HepG2 (cell line): ENCODE results near the gene GPC6. TPM values are rescaled to one million over a fixed set of nuclear protein-coding genes. Genes with fewer than 3 reads are reported as not detected.

ENCODE experiments used
- ATAC-seq: fragments of 200-7000 bp; cut with Tn5 transposase; 3 replicates; pipeline ENCODE4 v1.9.1; 2020; ENCODE audit warnings: mild to moderate bottlenecking, moderate library complexity
- BruUV-seq: library from RNA; stranded (reverse); fragments of 400-500 nt; replicated peaks from 2 replicates; lab custom pipeline; 2021; lab: Mats Ljungman, UMichigan
- CTCF ChIA-PET: fragments of 300-600 bp; formaldehyde crosslinking; extraction: SDS; loops from one replicate; lab custom pipeline; 2021; ENCODE audit warnings: low total read pairs, inconsistent platforms, low intra/inter-chr PET ratio; lab: Yijun Ruan, JAX
- POLR2A ChIA-PET: fragments of 350-600 bp; sonication (Branson Sonifier 250); formaldehyde crosslinking; loops from one replicate; lab custom pipeline; 2020; ENCODE audit warnings: antibody characterized with exemption, inconsistent platforms; lab: Yijun Ruan, JAX
- DNase-seq: peaks from one replicate; pipeline ENCODE4 v3.0.0-alpha.2; 2015; ENCODE audit warnings: low spot score
- FAIRE-seq: peaks from 3 replicates; lab custom pipeline; 2011; peaks lifted over from hg19 to GRCh38; lab: Jason Lieb, UNC
- H2AFZ ChIP-seq: one replicate; pipeline ENCODE4 v1.6.1; 2011; ENCODE audit warnings: low read length, inconsistent platforms
- H3K27ac ChIP-seq: fragments of 300-600 bp; 3 replicates; pipeline ENCODE4 v1.8.0; 2011; ENCODE audit warnings: mixed run types, mild to moderate bottlenecking, mixed read lengths, low read length, inconsistent platforms; ENCODE audit not compliant: insufficient read depth; ENCODE audit errors: extremely low read length
- H3K27me3 ChIP-seq, 2 experiments: fragments of 200-600 bp in 1 of 2; 2 replicates in 1 of 2; 3 replicates in 1 of 2; pipeline versions ENCODE4 v1.6.0 to v1.8.0; 2011; ENCODE audit warnings: low read length in 2 of 2, mild to moderate bottlenecking in 2 of 2, moderate library complexity in 2 of 2, inconsistent platforms in 1 of 2; ENCODE audit not compliant: insufficient read depth in 2 of 2, control insufficient read depth in 1 of 2
- H3K36me3 ChIP-seq, 2 experiments: fragments of 200-600 bp in 1 of 2; replicated peaks in 1 of 2; 2 replicates in 1 of 2; 3 replicates in 1 of 2; pipeline versions ENCODE4 v1.5.1 to v1.8.0; 2011; ENCODE audit warnings: low read length in 2 of 2, inconsistent platforms in 1 of 2; ENCODE audit not compliant: insufficient read depth in 2 of 2, control insufficient read depth in 1 of 2
- H3K4me1 ChIP-seq: 2 replicates; pipeline ENCODE4 v1.5.1; 2012; ENCODE audit warnings: low read length, inconsistent platforms; ENCODE audit not compliant: insufficient read depth
- H3K4me2 ChIP-seq: 2 replicates; pipeline ENCODE4 v1.6.0; 2011; ENCODE audit warnings: low read depth, low read length, inconsistent platforms
- H3K4me3 ChIP-seq, 3 experiments: fragments of 200-600 bp in 1 of 3; sonication (generic), shearing (Covaris generic) in 1 of 3; replicated peaks in 1 of 3; 2 replicates each; pipeline ENCODE4 v1.5.1; 2011 to 2016; ENCODE audit warnings: low read length in 3 of 3, inconsistent platforms in 2 of 3, low read depth in 2 of 3, mild to moderate bottlenecking in 2 of 3, control low read depth in 1 of 3, mixed read lengths in 1 of 3; ENCODE audit not compliant: insufficient read depth in 1 of 3
- H3K79me2 ChIP-seq: one replicate; pipeline ENCODE4 v1.6.1; 2011; ENCODE audit warnings: low read length, inconsistent platforms; ENCODE audit not compliant: insufficient read depth
- H3K9ac ChIP-seq: 2 replicates; pipeline ENCODE4 v1.6.0; 2011; ENCODE audit warnings: mild to moderate bottlenecking, low read depth, low read length, inconsistent platforms; ENCODE audit not compliant: insufficient read depth
- H3K9me3 ChIP-seq: 2 replicates; pipeline ENCODE4 v1.5.1; 2012; ENCODE audit warnings: mild to moderate bottlenecking, low read length
- H4K20me1 ChIP-seq: 2 replicates; pipeline ENCODE4 v1.6.0; 2011; ENCODE audit warnings: inconsistent platforms, mild to moderate bottlenecking, low read length, moderate library complexity; ENCODE audit not compliant: insufficient read depth
- BHLHE40 ChIP-seq: IDR thresholded peaks from 2 replicates; pipeline ENCODE4 v1.6.1; 2011; ENCODE audit warnings: low read length, improper control_type of control experiment
- CREB3 ChIP-seq: sonication (generic); formaldehyde crosslinking; IDR thresholded peaks from 2 replicates; pipeline ENCODE4 v1.5.0; 2020; ENCODE audit warnings: missing genetic modification reagents
- ELF3 ChIP-seq: IDR thresholded peaks from 2 replicates; pipeline ENCODE4 v1.6.1; 2016; ENCODE audit warnings: missing genetic modification reagents, missing compliant biosample characterization
- HOXA9 ChIP-seq: sonication (generic); formaldehyde crosslinking; IDR thresholded peaks from 2 replicates; pipeline ENCODE4 v1.8.1; 2022; ENCODE audit warnings: missing genetic modification reagents, mild to moderate bottlenecking, moderate library complexity, borderline replicate concordance
- MYPOP ChIP-seq: sonication (generic); formaldehyde crosslinking; IDR thresholded peaks from 2 replicates; pipeline ENCODE4 v1.8.1; 2023; ENCODE audit warnings: mild to moderate bottlenecking, moderate library complexity, missing genetic modification reagents
- NFE2L1 ChIP-seq: sonication (generic); formaldehyde crosslinking; IDR thresholded peaks from 2 replicates; pipeline ENCODE4 v1.4.0; 2020; ENCODE audit warnings: missing genetic modification reagents, mild to moderate bottlenecking, borderline replicate concordance
- REXO4 ChIP-seq: sonication (generic); formaldehyde crosslinking; IDR thresholded peaks from 2 replicates; pipeline ENCODE4 v1.8.0; 2022; ENCODE audit warnings: missing genetic modification reagents, mild to moderate bottlenecking, borderline replicate concordance
- STAG1 ChIP-seq: sonication (generic); formaldehyde crosslinking; IDR thresholded peaks from 2 replicates; pipeline ENCODE4 v1.4.0; 2020; ENCODE audit warnings: missing genetic modification reagents
- TFDP2 ChIP-seq: sonication (generic); formaldehyde crosslinking; IDR thresholded peaks from 2 replicates; pipeline ENCODE4 v1.4.0; 2020; ENCODE audit warnings: missing genetic modification reagents
- ZNF550 ChIP-seq: sonication (generic); formaldehyde crosslinking; IDR thresholded peaks from 2 replicates; pipeline ENCODE4 v1.4.0; 2020; ENCODE audit warnings: mild to moderate bottlenecking, missing genetic modification reagents, borderline replicate concordance
- ZNF670 ChIP-seq: sonication (generic); formaldehyde crosslinking; IDR thresholded peaks from 2 replicates; pipeline ENCODE4 v1.8.0; 2022; ENCODE audit warnings: mild to moderate bottlenecking, missing genetic modification reagents, borderline replicate concordance
- ZSCAN22 ChIP-seq: sonication (generic); formaldehyde crosslinking; IDR thresholded peaks from 2 replicates; pipeline ENCODE4 v1.4.0; 2020; ENCODE audit warnings: mild to moderate bottlenecking, missing genetic modification reagents
- WGBS: methylation state at CpG from one replicate; pipeline ENCODE4 v1.1.6; 2017; ENCODE audit warnings: low lambda C conversion rate; 5-methylcytosine and 5-hydroxymethylcytosine counted together
- in situ Hi-C: cut with HindIII; loops from 2 replicates; pipeline ENCODE4 v1.10.0; 2017; ENCODE audit warnings: low pct_unique_long_range_greater_than_20kb; ENCODE audit not compliant: extremely low pct_ligation_motif_present
- intact Hi-C: fragments of 100-400 bp; cut with micrococcal nuclease; formaldehyde crosslinking; loops from one replicate; pipeline ENCODE4 v1.10.0; 2022; ENCODE audit not compliant: unreplicated experiment
- polyA plus RNA-seq, 8 experiments: library from polyadenylated mRNA; depleted of rRNA in 3 of 8; stranded (reverse) in 7 of 8; unstranded in 1 of 8; fragments of >200 nt; fragmentation: Illumina TruSeq in 4 of 8; extraction: Trizol in 4 of 8; gene quantifications; 2 replicates each; pipeline versions ENCODE4 v1.2.1 to v1.2.3, GENCODE V29; 2011 to 2016; ENCODE audit warnings: low read depth in 4 of 8, missing spikeins in 1 of 8, mixed read lengths in 1 of 8; ENCODE audit not compliant: insufficient read depth in 1 of 8
- total RNA-seq, 5 experiments: library from RNA; depleted of rRNA; stranded (reverse); fragments of >200 nt; fragmentation: Illumina TruSeq; extraction: Trizol; gene quantifications; 2 replicates each; pipeline ENCODE4 v1.2.3, GENCODE V29; 2016; ENCODE audit warnings: low read depth in 1 of 5
- TF ChIP-seq, protein P1 (sequence below): sonication (generic); formaldehyde crosslinking; IDR thresholded peaks from 2 replicates; pipeline ENCODE4; 2020; ENCODE audit warnings: missing genetic modification reagents, mild to moderate bottlenecking, borderline replicate concordance
- TF ChIP-seq, protein P2 (sequence below): sonication (generic); formaldehyde crosslinking; IDR thresholded peaks from 2 replicates; pipeline ENCODE4 v1.5.1; 2020; ENCODE audit warnings: missing genetic modification reagents, mild to moderate bottlenecking, borderline replicate concordance

GPC6 gene
- total and polyA plus RNA-seq, 2 of the 13 experiments (the other 11 are each of a cell fraction or from before 2014, with no cell fraction given): 24.5 to 33.9 TPM

- 75% methylated on average over 2 of the region's 2 CpGs for WGBS
- Histone ChIP-seq H3K4me2 (no peak overlapping the region), H3K36me3 (no peaks in the 10 kb centered on the region), H3K4me1 (no peaks in the 10 kb centered on the region), H2AFZ (no peak overlapping the region), H3K27me3 (no peaks in the 10 kb centered on the region), H3K4me3 (no peak overlapping the region), H3K27ac (no peak overlapping the region), H4K20me1 (no peaks in the 10 kb centered on the region), H3K9me3 (no peaks in the 10 kb centered on the region), H3K9ac (no peak overlapping the region), H3K79me2 (no peaks in the 10 kb centered on the region)
- no TSS peak for BruUV-seq
- CTCF ChIA-PET: no interaction called here
- FAIRE-seq: no peak
- no peak for ATAC-seq
- intact Hi-C loops: no loop called here
- in situ Hi-C loops: no loop called here
- no peak for DNase-seq
- POLR2A ChIA-PET: no interaction called here
- TF ChIP-seq ZSCAN22 (CRISPR knock-in tag) (no peak), NFE2L1 (CRISPR knock-in tag) (no peak), ZNF550 (no peak), HOXA9 (CRISPR knock-in tag) (no peak), TFDP2 (CRISPR knock-in tag) (no peak), CREB3 (CRISPR knock-in tag) (no peak), ZNF670 (CRISPR knock-in tag) (no peak), STAG1 (no peak), ELF3 (no peak), MYPOP (CRISPR knock-in tag) (no peak), BHLHE40 (no peak), REXO4 (CRISPR knock-in tag) (no peak)
- TF ChIP-seq, protein P1, sequence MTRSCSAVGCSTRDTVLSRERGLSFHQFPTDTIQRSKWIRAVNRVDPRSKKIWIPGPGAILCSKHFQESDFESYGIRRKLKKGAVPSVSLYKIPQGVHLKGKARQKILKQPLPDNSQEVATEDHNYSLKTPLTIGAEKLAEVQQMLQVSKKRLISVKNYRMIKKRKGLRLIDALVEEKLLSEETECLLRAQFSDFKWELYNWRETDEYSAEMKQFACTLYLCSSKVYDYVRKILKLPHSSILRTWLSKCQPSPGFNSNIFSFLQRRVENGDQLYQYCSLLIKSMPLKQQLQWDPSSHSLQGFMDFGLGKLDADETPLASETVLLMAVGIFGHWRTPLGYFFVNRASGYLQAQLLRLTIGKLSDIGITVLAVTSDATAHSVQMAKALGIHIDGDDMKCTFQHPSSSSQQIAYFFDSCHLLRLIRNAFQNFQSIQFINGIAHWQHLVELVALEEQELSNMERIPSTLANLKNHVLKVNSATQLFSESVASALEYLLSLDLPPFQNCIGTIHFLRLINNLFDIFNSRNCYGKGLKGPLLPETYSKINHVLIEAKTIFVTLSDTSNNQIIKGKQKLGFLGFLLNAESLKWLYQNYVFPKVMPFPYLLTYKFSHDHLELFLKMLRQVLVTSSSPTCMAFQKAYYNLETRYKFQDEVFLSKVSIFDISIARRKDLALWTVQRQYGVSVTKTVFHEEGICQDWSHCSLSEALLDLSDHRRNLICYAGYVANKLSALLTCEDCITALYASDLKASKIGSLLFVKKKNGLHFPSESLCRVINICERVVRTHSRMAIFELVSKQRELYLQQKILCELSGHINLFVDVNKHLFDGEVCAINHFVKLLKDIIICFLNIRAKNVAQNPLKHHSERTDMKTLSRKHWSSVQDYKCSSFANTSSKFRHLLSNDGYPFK (CRISPR knock-in tag): no peak
- TF ChIP-seq, protein P2, sequence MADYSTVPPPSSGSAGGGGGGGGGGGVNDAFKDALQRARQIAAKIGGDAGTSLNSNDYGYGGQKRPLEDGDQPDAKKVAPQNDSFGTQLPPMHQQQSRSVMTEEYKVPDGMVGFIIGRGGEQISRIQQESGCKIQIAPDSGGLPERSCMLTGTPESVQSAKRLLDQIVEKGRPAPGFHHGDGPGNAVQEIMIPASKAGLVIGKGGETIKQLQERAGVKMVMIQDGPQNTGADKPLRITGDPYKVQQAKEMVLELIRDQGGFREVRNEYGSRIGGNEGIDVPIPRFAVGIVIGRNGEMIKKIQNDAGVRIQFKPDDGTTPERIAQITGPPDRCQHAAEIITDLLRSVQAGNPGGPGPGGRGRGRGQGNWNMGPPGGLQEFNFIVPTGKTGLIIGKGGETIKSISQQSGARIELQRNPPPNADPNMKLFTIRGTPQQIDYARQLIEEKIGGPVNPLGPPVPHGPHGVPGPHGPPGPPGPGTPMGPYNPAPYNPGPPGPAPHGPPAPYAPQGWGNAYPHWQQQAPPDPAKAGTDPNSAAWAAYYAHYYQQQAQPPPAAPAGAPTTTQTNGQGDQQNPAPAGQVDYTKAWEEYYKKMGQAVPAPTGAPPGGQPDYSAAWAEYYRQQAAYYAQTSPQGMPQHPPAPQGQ: no peak
Observed at GRCh38 chr13:93620181-93620765, 393.7 kb downstream of the GPC6 start.
